HL-60 (cell line): ENCODE measurements around the gene RAB12.

Experiments
- DNase-seq, 2 experiments: peaks; one replicate each; pipeline ENCODE4 v3.0.0-alpha.2; 2010 to 2020; ENCODE audit warnings: low read depth in 1 of 2, low spot score in 1 of 2
- H3K27ac ChIP-seq: fragments of 250-450 bp; sonication (Bioruptor Pico); replicated peaks from 2 replicates; pipeline ENCODE4 v1.5.1; 2020; ENCODE audit warnings: mild to moderate bottlenecking, moderate library complexity
- H3K27me3 ChIP-seq: fragments of 250-450 bp; sonication (Bioruptor Pico); 2 replicates; pipeline ENCODE4 v1.5.1; 2021; ENCODE audit warnings: mild to moderate bottlenecking, moderate library complexity; ENCODE audit not compliant: insufficient read depth, poor library complexity, severe bottlenecking
- H3K4me3 ChIP-seq: replicated peaks from 2 replicates; pipeline ENCODE4 v1.5.1; 2011; ENCODE audit warnings: mild to moderate bottlenecking, control low read depth, low read length; ENCODE audit not compliant: insufficient read depth
- CTCF ChIP-seq: IDR thresholded peaks from one replicate; pipeline ENCODE4 v1.5.1; 2011; ENCODE audit warnings: low read length, control low read depth, inconsistent platforms; ENCODE audit not compliant: insufficient read depth
- GABPA ChIP-seq: IDR thresholded peaks from 2 replicates; pipeline ENCODE4 v1.6.1; 2012; ENCODE audit warnings: low read depth
- POLR2AphosphoS5 ChIP-seq: IDR thresholded peaks from 2 replicates; pipeline ENCODE4 v1.6.1; 2012; ENCODE audit warnings: low read depth
- REST ChIP-seq: IDR thresholded peaks from 2 replicates; pipeline ENCODE4 v1.6.1; 2012; ENCODE audit warnings: low read depth; ENCODE audit not compliant: insufficient replicate concordance
- SPI1 ChIP-seq: IDR thresholded peaks from 2 replicates; pipeline ENCODE4 v1.6.1; 2012; ENCODE audit warnings: low read depth, mild to moderate bottlenecking, borderline replicate concordance

RAB12 gene

GRCh38 chr18:8675057-8675456 is 65.8 kb downstream of the RAB12 start:
- Histone ChIP-seq H3K4me3 (no peak overlapping the region), H3K27me3 (peaks cover 4% of the 10 kb centered on the region), H3K27ac (no peak overlapping the region)
- DNase-seq = no peak
- TF ChIP-seq REST (no peak), SPI1 (no peak), POLR2AphosphoS5 (no peak), CTCF (no peak), GABPA (no peak)

GRCh38 chr18:8681196-8681595 is 72.0 kb downstream of the RAB12 start:
- H3K27me3 ChIP-seq = no peaks in the 10 kb centered on the region

GRCh38 chr18:8684577-8684976 is 75.3 kb downstream of the RAB12 start:
- H3K4me3 ChIP-seq = no peak overlapping the region
- no peak overlapping the region for H3K27ac ChIP-seq

More at GRCh38 chr18:8681196-8681595, 72.0 kb downstream of the RAB12 start:
- Histone ChIP-seq H3K4me3 (no peak overlapping the region), H3K27ac (no peak overlapping the region)
- no peak for DNase-seq
- TF ChIP-seq POLR2AphosphoS5 (no peak), REST (no peak), SPI1 (no peak), CTCF (no peak)

More at GRCh38 chr18:8684577-8684976, 75.3 kb downstream of the RAB12 start:
- H3K27me3 ChIP-seq = no peaks in the 10 kb centered on the region
- no peak for DNase-seq
- TF ChIP-seq SPI1 (no peak), REST (no peak), POLR2AphosphoS5 (no peak), GABPA (no peak), CTCF (no peak)
